Kidney tubule cell (primary cell): ENCODE results near the gene PBX3.

ENCODE experiments used
- DNase-seq: peaks from one replicate; pipeline ENCODE4 v3.0.0-alpha.2; 2018; ENCODE audit warnings: low spot score

The PBX3 gene

DNA sequence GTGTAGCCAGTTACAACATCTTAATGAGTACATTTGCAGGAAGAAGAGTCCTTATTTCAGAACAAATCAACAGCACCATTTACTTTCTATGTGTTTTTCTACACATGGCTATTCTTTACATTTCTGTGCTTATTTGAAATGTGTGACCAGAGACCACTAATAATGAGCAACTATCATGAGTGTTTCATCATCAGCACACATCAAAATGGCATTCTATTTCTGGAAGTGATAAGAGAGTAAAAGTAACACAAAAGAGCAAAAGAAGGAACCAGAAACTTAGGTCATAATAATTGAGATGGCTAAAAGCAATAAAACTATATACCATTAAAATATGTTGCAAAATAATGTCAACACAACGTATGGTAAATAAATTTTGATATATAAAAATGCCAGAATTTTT, 159.7 kb downstream of the PBX3 start:
- no peak for DNase-seq

GRCh38 chr9:125908136-125908535, 161.0 kb downstream of the PBX3 start:
- DNase-seq, result no peak

DNA sequence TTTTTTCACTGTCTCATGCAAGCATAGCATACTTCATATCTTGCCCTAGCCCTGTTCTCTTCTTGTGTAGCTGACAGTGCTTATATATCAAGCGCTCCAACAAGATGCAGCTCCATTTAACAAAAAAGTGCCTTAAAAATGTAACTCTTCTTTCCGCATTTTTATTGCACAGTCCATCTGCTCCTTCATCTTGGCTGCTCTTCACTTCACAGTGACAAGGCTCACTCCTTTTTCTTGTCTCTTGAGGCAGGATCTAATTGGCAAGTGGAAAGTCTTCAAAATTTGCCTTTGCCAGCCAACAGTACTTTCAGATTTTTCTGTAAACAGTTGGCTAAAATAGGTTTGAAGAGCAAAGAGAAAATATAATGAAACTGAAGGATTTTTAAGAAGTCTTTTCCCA, 161.8 kb downstream of the PBX3 start:
- no peak for DNase-seq

DNA sequence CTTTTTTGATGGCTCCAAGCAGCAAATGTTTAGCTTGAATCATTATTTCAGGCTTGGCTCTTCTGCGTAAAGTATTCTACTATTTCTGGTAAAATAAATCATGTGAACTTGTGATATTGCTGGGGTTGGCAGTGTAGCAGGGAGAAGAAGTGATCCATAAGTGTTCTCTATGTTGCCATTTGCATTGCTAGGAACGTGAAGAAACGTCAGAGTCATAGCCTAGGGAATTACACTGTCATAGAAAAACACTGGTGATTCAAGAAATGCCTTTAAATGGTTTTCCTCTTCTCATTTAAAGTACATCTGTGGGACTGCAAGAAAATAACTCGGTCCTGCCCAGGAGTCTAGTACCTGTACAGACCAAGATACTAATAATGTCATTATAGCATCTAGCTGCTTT, 162.3 kb downstream of the PBX3 start:
- DNase-seq, result no peak

- DNase-seq, result no peak
These were observed 163.1 kb downstream of the PBX3 start for GRCh38 chr9:125910286-125910685.

DNA sequence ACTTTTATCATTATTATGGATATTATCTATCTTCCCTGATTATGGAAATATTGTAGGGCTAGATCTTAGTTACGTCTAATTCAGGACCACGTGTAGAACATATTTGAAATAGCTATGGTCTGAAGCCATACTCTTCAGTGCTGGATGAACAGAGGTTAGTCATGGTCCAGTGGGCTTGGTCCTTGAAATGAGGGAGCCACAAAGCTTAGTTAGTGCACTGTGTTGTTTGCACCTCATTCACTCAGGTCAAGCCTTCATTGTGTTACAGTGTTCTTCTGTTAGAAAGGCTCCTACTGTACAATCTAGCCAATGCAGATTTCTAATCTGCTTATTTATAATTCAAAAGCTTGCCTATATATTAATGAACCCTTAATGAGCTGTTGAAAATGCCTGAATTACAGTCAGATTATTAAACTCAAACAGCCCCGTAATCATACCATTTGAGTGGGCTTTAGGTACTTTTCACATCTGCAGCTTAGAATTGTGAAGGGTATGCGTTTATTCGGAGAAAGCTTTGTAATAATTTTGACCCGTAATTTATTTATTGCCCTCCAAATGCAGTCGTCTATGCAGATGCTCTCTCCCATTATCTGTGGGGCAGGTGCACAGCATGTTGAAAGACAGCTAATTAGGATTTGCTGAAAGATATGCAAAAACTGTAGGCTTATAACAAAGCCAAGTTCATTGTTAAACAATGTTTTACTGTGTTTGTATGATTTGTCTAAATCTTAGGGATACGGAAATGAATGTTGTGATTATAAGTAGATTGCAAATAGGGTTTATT, 164.9 kb downstream of the PBX3 start:
- peak; percentile 67 for DNase-seq

DNA sequence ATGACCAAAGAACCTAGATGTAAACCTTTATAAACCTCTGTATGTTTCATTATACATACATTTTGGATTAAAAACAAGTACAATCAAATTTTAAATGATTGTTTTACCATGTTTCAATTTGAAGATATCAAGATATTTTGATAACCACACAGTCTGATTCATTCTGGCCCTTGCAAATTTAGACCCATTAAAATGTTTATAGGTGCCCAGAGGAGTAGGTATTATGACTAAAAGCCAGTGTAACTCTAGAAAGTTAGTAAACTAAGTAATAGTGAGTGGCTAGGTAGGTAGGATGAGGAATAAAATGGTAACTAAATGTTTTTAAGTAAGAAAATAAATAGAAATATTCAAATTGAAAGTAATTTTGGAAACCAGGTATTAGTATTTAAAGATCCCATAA, 165.5 kb downstream of the PBX3 start:
- DNase-seq, result no peak

DNA sequence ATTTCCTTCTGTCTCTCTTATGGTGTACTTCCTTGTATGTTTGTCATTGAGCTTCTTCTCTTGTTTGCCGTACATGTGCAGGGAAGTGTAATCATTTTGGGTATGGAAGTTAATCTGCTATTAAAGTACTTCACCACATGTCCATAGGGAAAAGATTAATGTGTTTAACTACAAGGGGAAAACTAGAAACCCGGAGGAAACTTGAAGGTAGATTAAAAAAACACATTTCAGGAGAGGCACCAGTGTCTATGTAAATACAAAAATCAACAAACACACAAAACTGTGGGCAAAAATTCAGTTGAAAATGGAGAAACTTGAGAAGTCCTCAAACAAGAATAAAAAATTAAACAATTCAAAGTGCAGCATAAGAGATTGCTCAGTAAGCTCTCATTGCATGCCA, 166.4 kb downstream of the PBX3 start:
- DNase-seq, result no peak

DNA sequence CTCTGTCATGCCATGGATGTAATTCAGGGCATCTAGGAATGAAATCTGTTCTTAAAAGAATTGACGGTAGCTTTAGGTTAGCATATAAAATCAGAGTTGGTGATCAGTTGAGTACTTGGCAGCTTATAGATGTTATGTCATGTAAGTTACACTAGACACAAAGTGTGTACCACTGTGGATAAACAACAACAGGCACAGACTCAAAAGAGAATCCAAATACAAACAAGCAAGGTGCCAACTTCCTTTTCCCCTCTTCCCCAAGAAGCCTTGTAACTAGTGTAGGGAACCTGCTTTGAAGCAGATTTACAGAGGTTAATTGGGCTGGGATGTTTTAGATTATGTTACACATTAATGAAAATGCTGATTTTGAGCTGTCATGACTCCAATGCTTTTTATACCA, 167.2 kb downstream of the PBX3 start:
- no peak for DNase-seq

DNA sequence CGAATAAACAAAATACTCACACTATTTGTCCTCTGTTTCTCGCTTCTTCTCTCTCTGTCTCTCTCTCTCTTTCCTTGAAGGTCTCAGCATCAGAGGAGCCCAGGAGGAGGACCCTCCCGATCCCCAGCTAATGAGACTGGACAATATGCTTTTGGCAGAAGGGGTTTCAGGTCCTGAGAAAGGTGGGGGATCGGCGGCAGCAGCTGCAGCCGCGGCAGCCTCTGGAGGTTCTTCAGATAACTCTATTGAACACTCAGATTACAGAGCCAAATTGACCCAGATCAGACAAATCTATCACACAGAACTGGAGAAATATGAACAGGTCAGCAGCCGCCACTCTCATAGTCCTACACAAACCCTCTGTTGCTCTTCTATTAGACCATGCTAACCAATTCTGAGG, 168.4 kb downstream of the PBX3 start:
- no peak for DNase-seq

DNA sequence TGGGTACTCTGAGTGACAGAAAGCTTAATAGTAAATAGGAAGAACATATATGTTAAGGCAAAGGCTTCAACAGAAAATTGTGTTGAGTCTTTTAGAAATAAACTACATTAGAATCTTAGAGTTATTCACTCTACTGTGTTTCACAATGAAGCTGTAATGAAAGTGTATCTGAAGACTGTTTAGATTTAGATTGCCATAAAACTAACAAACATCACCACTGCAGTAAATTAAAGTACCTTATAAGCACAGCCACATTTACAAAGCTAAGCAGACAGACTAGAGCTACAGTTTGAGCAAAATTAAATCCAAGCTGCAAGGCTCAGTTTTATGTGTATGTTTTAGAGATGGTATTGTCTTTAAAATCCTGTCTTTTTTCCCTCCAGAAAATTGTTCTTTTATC, 172.4 kb downstream of the PBX3 start:
- DNase-seq, result no peak

DNA sequence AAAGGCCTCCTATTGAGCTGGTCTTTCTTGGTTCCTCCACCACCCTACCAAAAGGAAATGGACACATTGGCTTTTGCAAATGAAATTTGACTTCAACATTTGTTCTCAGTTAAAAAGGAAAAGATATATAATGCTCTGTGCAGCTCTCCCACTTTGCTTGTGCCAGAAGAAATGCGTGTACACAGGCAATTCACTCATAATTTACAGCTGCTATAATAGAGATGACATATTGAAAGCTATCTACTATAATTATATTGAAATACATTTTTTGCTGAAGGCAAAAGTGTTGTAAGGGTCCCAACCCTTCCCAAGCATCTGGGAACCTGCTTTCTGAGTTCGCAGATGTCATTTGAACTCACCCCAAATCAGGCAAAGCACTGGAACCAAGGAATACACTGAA, 173.2 kb downstream of the PBX3 start:
- DNase-seq, result no peak

DNA sequence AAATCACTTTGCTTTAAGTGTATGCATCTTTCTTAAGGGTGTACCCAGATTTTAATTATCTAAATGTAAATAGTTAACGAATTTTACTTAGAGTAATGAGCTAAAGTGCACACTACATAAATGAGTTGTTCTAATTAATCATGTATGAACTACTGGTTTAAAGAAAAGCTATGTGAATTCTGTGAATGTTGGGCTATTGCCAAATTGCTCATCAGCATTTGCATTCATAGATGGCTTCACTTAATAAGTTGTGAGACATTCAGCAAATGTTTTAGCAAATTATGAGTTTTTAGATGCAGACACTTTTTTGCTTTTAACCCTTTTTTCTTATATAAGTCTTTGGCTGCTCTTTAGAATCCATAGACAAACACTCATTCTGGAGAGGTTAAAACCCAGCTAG, 175.7 kb downstream of the PBX3 start:
- DNase-seq, result no peak

DNA sequence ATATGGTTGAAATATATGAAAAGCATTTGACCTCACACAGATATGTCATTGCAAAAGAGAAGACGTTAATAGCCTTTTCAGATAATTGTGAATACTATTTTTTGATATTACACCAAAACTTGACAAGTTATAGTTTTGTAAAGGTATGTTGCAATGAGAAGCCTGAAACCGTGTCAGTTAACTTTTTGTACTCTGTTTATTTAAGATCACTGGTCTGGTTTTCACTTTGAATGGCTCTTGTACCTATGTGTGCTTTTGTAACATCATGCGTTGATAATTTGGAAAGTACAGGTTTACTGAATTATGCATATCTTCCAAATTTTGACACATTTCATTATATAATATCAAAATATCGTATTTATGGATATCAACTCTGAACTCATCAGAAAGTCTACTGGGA, 177.2 kb downstream of the PBX3 start:
- DNase-seq, result no peak

GRCh38 chr9:125926936-125927335, 179.8 kb downstream of the PBX3 start:
- DNase-seq, result no peak

DNA sequence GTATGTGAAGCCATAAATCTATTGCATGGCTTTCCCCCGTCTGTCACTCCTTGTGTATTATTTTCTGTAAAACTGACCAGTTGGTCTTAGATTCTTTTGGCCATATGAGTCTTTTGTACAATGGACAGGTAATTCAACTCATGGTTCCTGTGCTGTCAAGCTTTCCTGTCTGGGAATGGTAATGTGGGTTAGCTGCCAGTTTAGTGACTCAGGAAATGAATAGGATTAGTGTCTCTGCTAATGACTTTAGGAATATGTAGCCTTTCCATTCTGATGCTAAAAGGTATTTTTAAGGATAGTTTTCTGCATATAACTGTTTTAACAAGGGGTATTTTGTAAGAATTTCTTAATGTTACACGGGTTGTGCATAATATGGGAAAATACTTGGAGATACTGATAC, 182.7 kb downstream of the PBX3 start:
- peak; percentile 39 for DNase-seq

GRCh38 chr9:125931211-125931610, 184.0 kb downstream of the PBX3 start:
- peak; percentile 50 for DNase-seq

DNA sequence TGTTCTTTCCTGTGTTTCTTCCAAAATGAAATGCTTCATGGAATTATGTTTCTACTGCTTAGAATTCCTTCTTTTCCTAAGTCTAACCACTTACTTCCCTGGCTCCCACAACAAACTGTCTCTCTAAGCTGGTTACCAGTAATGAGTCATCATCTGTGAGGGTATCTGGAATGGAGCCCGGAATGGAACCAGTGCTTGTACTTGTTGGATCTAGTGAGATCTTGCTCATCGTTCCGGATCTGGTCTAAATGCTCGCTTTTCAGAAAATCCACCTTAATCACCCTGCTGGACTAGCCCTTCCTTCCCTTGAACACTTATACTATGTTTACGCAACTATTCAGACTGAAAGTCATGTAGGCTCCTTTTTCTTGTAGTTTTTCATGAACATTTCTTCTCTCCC, 184.8 kb downstream of the PBX3 start:
- peak; percentile 94 for DNase-seq

GRCh38 chr9:125932746-125933455, 185.7 kb downstream of the PBX3 start:
- DNase-seq, result no peak

DNA sequence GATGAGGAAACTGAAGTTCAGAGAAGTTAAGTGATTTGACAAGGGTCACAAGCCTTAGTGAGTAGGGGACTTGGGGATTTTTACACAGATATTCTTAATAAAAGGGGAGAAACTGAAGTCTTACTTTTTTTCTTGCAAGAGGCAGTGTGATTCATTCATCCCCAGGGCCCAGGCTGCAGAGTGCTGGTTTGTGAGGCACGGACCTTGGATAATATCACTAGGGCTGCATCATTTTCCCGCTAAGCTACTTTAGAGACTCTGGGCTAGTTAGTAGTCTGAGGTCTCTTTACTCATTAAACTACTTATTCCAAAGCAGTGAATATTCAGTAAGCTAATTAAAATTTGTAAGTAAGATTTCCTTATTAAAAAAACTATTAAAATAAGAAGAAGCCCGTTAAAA, 195.0 kb downstream of the PBX3 start:
- no peak for DNase-seq

- DNase-seq, result no peak
These were observed 196.7 kb downstream of the PBX3 start for GRCh38 chr9:125943831-125944230.

GRCh38 chr9:125946397-125946796, 199.2 kb downstream of the PBX3 start:
- DNase-seq, result no peak

- no peak for DNase-seq
These were observed 201.9 kb downstream of the PBX3 start for GRCh38 chr9:125948887-125949596.
